WTC11 (cell line): ENCODE measurements around the gene VCP.

Source experiments
- CTCF ChIP-seq: fragments of 200-600 bp; IDR thresholded peaks from 2 replicates; pipeline ENCODE4 v1.8.0; 2022; ENCODE audit warnings: antibody characterized with exemption
- FOXJ3 ChIP-seq: sonication (generic); formaldehyde crosslinking; IDR thresholded peaks from 2 replicates; pipeline ENCODE4 v1.9.0; 2021; ENCODE audit warnings: missing genetic modification reagents, mild to moderate bottlenecking, borderline replicate concordance
- FOXP4 ChIP-seq: sonication (generic); formaldehyde crosslinking; IDR thresholded peaks from 2 replicates; pipeline ENCODE4 v1.8.0; 2022; ENCODE audit warnings: mild to moderate bottlenecking, missing genetic modification reagents
- NFATC4 ChIP-seq: fragments of 250-450 bp; sonication (Bioruptor Pico); IDR thresholded peaks from 2 replicates; pipeline ENCODE4 v1.9.0; 2021; ENCODE audit warnings: mild to moderate bottlenecking
- NR3C1 ChIP-seq: sonication (generic); formaldehyde crosslinking; conservative IDR thresholded peaks from 2 replicates; pipeline ENCODE4 v1.8.1; 2023; ENCODE audit warnings: low read depth, mild to moderate bottlenecking, missing genetic modification reagents
- TF ChIP-seq, protein P1 (sequence below): sonication (generic); formaldehyde crosslinking; IDR thresholded peaks from 2 replicates; pipeline ENCODE4 v1.8.1; 2023; ENCODE audit warnings: mild to moderate bottlenecking, missing genetic modification reagents, moderate library complexity
- TF ChIP-seq, protein P2 (sequence below): sonication (generic); formaldehyde crosslinking; IDR thresholded peaks from 2 replicates; pipeline ENCODE4 v1.8.1; 2023; ENCODE audit warnings: mild to moderate bottlenecking, missing genetic modification reagents
- TF ChIP-seq, protein P3 (sequence below): sonication (generic); formaldehyde crosslinking; IDR thresholded peaks from 2 replicates; pipeline ENCODE4 v1.8.1; 2022; ENCODE audit warnings: missing genetic modification reagents, borderline replicate concordance

DNA sequence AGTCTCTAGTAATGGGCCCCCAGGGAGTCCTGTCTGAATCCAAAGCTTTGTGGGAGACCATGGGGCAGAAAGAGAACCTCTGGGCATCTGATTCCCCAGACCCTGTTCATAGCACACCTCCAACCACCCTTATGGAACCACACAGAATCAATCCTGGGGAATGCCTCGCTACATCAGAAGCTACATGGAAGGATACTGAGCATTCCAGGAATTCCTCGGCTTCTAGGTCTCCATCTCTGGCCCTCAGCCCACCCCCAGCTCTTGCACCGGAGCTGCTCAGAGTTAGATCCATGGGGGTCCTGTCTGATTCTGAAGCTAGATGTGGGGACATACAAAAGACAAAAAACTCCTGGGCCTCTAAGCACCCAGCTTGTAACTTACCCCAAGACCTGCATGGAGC is 28.4 kb downstream of the VCP start:
- TF ChIP-seq FOXJ3 (CRISPR knock-in tag) (no peak), FOXP4 (no peak), NR3C1 (CRISPR knock-in tag) (no peak), CTCF (no peak), NFATC4 (no peak)
- TF ChIP-seq, protein P1, sequence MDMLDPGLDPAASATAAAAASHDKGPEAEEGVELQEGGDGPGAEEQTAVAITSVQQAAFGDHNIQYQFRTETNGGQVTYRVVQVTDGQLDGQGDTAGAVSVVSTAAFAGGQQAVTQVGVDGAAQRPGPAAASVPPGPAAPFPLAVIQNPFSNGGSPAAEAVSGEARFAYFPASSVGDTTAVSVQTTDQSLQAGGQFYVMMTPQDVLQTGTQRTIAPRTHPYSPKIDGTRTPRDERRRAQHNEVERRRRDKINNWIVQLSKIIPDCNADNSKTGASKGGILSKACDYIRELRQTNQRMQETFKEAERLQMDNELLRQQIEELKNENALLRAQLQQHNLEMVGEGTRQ (CRISPR knock-in tag), result no peak
- TF ChIP-seq, protein P2, sequence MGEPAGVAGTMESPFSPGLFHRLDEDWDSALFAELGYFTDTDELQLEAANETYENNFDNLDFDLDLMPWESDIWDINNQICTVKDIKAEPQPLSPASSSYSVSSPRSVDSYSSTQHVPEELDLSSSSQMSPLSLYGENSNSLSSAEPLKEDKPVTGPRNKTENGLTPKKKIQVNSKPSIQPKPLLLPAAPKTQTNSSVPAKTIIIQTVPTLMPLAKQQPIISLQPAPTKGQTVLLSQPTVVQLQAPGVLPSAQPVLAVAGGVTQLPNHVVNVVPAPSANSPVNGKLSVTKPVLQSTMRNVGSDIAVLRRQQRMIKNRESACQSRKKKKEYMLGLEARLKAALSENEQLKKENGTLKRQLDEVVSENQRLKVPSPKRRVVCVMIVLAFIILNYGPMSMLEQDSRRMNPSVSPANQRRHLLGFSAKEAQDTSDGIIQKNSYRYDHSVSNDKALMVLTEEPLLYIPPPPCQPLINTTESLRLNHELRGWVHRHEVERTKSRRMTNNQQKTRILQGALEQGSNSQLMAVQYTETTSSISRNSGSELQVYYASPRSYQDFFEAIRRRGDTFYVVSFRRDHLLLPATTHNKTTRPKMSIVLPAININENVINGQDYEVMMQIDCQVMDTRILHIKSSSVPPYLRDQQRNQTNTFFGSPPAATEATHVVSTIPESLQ (CRISPR knock-in tag), result no peak
- TF ChIP-seq, protein P3, sequence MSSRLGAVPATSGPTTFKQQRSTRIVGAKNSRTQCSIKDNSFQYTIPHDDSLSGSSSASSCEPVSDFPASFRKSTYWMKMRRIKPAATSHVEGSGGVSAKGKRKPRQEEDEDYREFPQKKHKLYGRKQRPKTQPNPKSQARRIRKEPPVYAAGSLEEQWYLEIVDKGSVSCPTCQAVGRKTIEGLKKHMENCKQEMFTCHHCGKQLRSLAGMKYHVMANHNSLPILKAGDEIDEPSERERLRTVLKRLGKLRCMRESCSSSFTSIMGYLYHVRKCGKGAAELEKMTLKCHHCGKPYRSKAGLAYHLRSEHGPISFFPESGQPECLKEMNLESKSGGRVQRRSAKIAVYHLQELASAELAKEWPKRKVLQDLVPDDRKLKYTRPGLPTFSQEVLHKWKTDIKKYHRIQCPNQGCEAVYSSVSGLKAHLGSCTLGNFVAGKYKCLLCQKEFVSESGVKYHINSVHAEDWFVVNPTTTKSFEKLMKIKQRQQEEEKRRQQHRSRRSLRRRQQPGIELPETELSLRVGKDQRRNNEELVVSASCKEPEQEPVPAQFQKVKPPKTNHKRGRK (CRISPR knock-in tag), result no peak
